ENCODE data around the gene RNF25.

The RNF25 gene

GRCh38 chr2:218679119-218679518, 7.3 kb upstream of the RNF25 start:
- TF ChIP-seq POLR2AphosphoS5 (IDR thresholded peaks at IDR 0.05; ENCODE audit: low read depth, low read length) = no peak
- no peak for TF ChIP-seq SIN3A (IDR thresholded peaks at IDR 0.05; ENCODE audit: borderline replicate concordance, insufficient read depth, low read length)
- no peak for TF ChIP-seq REST (IDR thresholded peaks at IDR 0.05; ENCODE audit: insufficient read depth in 1 of 2, low read depth in 2 of 2, low read length in 2 of 2)
- no peak for TF ChIP-seq FOXP2 (optimal IDR thresholded peaks at IDR 0.05; ENCODE audit: borderline replicate concordance, extremely low read depth, extremely low read length, insufficient read depth)
- TF ChIP-seq TAF1 (IDR thresholded peaks at IDR 0.05; ENCODE audit: borderline replicate concordance, insufficient read depth, low read length) = no peak

GRCh38 chr2:218671097-218671653, 627 bp downstream of the RNF25 start:
- no peak for TF ChIP-seq FOXP2 (optimal IDR thresholded peaks at IDR 0.05; ENCODE audit: borderline replicate concordance, extremely low read depth, extremely low read length, insufficient read depth)
- no peak for TF ChIP-seq POLR2AphosphoS5 (IDR thresholded peaks at IDR 0.05; ENCODE audit: low read depth, low read length)
- no peak for TF ChIP-seq TAF1 (IDR thresholded peaks at IDR 0.05; ENCODE audit: borderline replicate concordance, insufficient read depth, low read length)
- no peak for TF ChIP-seq SIN3A (IDR thresholded peaks at IDR 0.05; ENCODE audit: borderline replicate concordance, insufficient read depth, low read length)
- TF ChIP-seq REST (IDR thresholded peaks at IDR 0.05; ENCODE audit: insufficient read depth in 1 of 2, low read depth in 2 of 2, low read length in 2 of 2) = no peak

GRCh38 chr2:218664653-218665052, 7.1 kb downstream of the RNF25 start:
- TF ChIP-seq TAF1 (IDR thresholded peaks at IDR 0.05; ENCODE audit: borderline replicate concordance, insufficient read depth, low read length) (no peak), FOXP2 (optimal IDR thresholded peaks at IDR 0.05; ENCODE audit: borderline replicate concordance, extremely low read depth, extremely low read length, insufficient read depth) (no peak), SIN3A (IDR thresholded peaks at IDR 0.05; ENCODE audit: borderline replicate concordance, insufficient read depth, low read length) (no peak), REST (IDR thresholded peaks at IDR 0.05; ENCODE audit: insufficient read depth in 1 of 2, low read depth in 2 of 2, low read length in 2 of 2) (no peak), POLR2AphosphoS5 (IDR thresholded peaks at IDR 0.05; ENCODE audit: low read depth, low read length) (no peak)

GRCh38 chr2:218663901-218664300, 7.9 kb downstream of the RNF25 start:
- no peak for TF ChIP-seq REST (IDR thresholded peaks at IDR 0.05; ENCODE audit: insufficient read depth in 1 of 2, low read depth in 2 of 2, low read length in 2 of 2)
- no peak for TF ChIP-seq SIN3A (IDR thresholded peaks at IDR 0.05; ENCODE audit: borderline replicate concordance, insufficient read depth, low read length)
- TF ChIP-seq TAF1 (IDR thresholded peaks at IDR 0.05; ENCODE audit: borderline replicate concordance, insufficient read depth, low read length) = no peak
- no peak for TF ChIP-seq FOXP2 (optimal IDR thresholded peaks at IDR 0.05; ENCODE audit: borderline replicate concordance, extremely low read depth, extremely low read length, insufficient read depth)
- no peak for TF ChIP-seq POLR2AphosphoS5 (IDR thresholded peaks at IDR 0.05; ENCODE audit: low read depth, low read length)
